Neutrophil (primary cell): ENCODE data around the gene S100A1.

Experiments used
- H3K27ac ChIP-seq: fragments of 200-600 bp; sonication (generic); 2 replicates; pipeline ENCODE4 v1.5.1; 2016; ENCODE audit warnings: mild to moderate bottlenecking, moderate library complexity
- H3K27me3 ChIP-seq: fragments of 200-600 bp; sonication (generic); 2 replicates; pipeline ENCODE4 v1.6.0; 2016; ENCODE audit warnings: mild to moderate bottlenecking
- H3K36me3 ChIP-seq: fragments of 200-600 bp; sonication (generic); 2 replicates; pipeline ENCODE4 v1.5.1; 2017
- H3K4me1 ChIP-seq, 2 experiments: fragments of 200-600 bp in 1 of 2; sonication (generic) in 1 of 2; 1 replicate in 1 of 2; 2 replicates in 1 of 2; pipeline versions ENCODE4 v1.5.1 to v1.6.1; 2013 to 2016; ENCODE audit warnings: low read depth in 1 of 2, low read length in 1 of 2, mild to moderate bottlenecking in 1 of 2, moderate library complexity in 1 of 2; ENCODE audit not compliant: control insufficient read depth in 1 of 2, insufficient read depth in 1 of 2
- H3K4me3 ChIP-seq, 2 experiments: fragments of 200-600 bp in 1 of 2; sonication (generic) in 1 of 2; 1 replicate in 1 of 2; 2 replicates in 1 of 2; pipeline ENCODE4 v1.5.1; 2013 to 2016; ENCODE audit warnings: low read depth in 1 of 2, low read length in 1 of 2, mild to moderate bottlenecking in 1 of 2, moderate library complexity in 1 of 2
- H3K9me3 ChIP-seq: fragments of 200-600 bp; sonication (generic); 2 replicates; pipeline ENCODE4 v1.5.1; 2016
- TF ChIP-seq, protein P1 (sequence below): fragments of 200-600 bp; sonication (generic); IDR thresholded peaks from 2 replicates; pipeline ENCODE4 v1.5.1; 2016; ENCODE audit warnings: antibody characterized with exemption

S100A1 gene

DNA sequence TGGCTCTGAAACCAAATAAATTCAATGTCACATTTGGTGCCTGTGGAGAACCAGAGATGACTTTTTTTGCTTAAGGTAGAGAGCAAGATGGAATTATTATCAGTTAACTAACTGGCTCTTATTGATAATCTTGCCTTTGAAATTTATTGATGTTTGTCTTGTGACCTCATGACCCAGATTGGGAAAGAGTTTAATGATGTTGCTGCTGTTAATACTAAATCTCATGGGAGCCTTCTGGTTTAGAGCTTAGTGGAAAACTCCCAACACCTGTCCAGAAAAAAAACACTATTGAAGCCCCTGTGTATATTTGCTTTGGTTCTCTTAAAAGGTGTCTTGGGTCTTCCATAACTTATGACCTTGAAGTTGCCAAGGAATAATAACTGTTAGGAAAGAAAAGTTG, 15.6 kb downstream of the S100A1 start:
- TF ChIP-seq, protein P1, sequence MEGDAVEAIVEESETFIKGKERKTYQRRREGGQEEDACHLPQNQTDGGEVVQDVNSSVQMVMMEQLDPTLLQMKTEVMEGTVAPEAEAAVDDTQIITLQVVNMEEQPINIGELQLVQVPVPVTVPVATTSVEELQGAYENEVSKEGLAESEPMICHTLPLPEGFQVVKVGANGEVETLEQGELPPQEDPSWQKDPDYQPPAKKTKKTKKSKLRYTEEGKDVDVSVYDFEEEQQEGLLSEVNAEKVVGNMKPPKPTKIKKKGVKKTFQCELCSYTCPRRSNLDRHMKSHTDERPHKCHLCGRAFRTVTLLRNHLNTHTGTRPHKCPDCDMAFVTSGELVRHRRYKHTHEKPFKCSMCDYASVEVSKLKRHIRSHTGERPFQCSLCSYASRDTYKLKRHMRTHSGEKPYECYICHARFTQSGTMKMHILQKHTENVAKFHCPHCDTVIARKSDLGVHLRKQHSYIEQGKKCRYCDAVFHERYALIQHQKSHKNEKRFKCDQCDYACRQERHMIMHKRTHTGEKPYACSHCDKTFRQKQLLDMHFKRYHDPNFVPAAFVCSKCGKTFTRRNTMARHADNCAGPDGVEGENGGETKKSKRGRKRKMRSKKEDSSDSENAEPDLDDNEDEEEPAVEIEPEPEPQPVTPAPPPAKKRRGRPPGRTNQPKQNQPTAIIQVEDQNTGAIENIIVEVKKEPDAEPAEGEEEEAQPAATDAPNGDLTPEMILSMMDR: no peak
- Histone ChIP-seq H3K4me3 (no peak overlapping the region), H3K36me3 (peaks cover 73% of the 10 kb centered on the region), H3K9me3 (no peaks in the 10 kb centered on the region), H3K27ac (peak overlapping the region; percentile 2), H3K27me3 (no peaks in the 10 kb centered on the region), H3K4me1 (peaks cover 13 to 18% of the 10 kb centered on the region in 2 experiments)

DNA sequence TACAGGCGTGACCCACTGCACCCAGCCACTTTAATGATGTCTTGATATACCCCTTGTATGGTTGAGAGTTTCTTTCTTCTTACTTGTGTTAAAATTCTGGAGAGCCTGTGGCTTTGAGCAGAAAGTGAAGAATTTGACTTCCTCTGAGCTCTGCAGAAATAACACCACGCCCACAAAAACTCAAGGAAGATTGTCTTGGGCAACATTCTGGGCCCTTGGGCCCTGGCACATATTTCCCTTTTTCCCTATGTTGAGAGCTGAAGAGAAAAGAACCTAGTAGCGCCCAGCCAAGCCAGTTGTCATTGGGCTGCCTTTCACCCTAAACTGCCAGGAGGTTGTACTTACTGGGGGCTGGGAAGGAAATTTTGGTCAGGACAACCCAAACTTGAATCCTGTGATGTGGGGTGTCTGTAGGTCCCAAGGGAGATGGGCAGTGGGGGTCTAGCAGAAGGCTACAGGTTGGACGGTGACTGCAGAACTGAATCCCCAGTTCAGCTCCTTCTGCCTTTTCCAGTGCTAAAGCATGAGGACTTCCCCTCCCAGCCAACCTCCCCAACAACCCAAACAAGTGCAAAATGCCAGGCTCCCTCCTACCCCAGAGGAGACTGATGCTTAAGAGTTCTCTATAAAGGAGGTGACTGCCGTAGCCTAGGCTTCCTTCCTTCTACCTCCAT, 18.6 kb downstream of the S100A1 start:
- peak overlapping the region; percentile 62 for H3K27ac ChIP-seq

DNA sequence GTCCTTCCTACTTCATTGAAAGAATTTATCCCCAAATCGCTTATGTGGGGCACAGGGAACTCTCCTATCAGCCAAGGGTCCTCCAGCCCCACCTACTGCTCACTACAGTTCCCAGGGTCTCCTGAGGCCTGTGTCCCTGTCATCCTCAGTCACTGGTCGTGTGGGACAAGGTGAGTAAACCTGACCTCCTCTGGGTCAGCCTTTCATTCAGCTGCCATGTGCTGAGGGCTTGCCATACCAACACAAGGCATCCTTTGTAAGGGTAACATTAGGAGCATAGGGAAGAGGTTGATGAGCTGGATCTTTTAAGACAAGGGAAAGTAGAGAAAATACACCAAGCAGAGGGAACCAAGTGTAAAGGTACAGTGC, 19.1 kb downstream of the S100A1 start:
- TF ChIP-seq, protein P1: no peak
- peaks cover 37% of the 10 kb centered on the region for H3K36me3 ChIP-seq

More for the DNA sequence above, 18.6 kb downstream of the S100A1 start:
- no peak overlapping the region for H3K4me3 ChIP-seq
- TF ChIP-seq, protein P1: no peak
- no peaks in the 10 kb centered on the region for H3K27me3 ChIP-seq
- no peaks in the 10 kb centered on the region for H3K9me3 ChIP-seq
- H3K36me3 ChIP-seq: peaks cover 43% of the 10 kb centered on the region
- H3K4me1 ChIP-seq: peaks cover 13 to 18% of the 10 kb centered on the region in 2 experiments

DNA sequence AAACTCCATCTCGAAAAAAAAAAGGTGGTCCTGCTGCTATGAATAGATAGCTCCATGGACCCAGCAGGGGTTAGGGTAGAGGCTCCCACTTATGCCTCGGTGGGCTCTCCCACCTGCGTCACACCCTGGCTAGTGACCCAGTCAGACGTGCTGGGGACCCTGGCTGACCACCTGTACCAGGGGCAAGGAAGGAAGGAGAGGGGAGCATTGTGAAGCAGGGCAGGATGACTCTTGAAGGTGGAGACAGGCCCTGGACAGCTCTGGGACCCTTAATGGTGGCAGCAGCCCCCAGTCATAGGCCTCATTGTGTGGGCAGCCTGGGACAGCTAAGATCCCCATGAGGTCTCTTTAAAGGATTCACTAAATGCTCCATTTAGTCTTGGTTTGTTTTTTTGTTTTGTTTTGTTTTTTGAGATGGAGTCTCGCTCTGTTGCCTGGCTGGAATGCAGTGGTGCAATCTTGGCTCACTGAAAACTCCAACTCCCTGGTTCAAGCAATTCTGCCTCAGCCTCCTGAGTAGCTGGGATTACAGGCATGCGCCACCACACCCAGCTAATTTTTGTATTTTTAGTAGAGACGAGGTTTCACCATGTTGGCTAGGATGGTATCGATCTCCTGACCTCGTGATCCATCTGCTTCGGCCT, 19.9 kb downstream of the S100A1 start:
- H3K36me3 ChIP-seq: peaks cover 30% of the 10 kb centered on the region
- TF ChIP-seq, protein P1: no peak
- no peaks in the 10 kb centered on the region for H3K27me3 ChIP-seq
- no peaks in the 10 kb centered on the region for H3K9me3 ChIP-seq
- H3K4me3 ChIP-seq: no peak overlapping the region
- peaks cover 20 to 25% of the 10 kb centered on the region in 2 experiments for H3K4me1 ChIP-seq
- H3K27ac ChIP-seq: no peak overlapping the region

More for the DNA sequence above, 19.1 kb downstream of the S100A1 start:
- Histone ChIP-seq H3K27me3 (no peaks in the 10 kb centered on the region), H3K9me3 (no peaks in the 10 kb centered on the region), H3K4me3 (no peak overlapping the region), H3K4me1 (peaks cover 13 to 18% of the 10 kb centered on the region in 2 experiments), H3K27ac (peak overlapping the region; percentile 62)

DNA sequence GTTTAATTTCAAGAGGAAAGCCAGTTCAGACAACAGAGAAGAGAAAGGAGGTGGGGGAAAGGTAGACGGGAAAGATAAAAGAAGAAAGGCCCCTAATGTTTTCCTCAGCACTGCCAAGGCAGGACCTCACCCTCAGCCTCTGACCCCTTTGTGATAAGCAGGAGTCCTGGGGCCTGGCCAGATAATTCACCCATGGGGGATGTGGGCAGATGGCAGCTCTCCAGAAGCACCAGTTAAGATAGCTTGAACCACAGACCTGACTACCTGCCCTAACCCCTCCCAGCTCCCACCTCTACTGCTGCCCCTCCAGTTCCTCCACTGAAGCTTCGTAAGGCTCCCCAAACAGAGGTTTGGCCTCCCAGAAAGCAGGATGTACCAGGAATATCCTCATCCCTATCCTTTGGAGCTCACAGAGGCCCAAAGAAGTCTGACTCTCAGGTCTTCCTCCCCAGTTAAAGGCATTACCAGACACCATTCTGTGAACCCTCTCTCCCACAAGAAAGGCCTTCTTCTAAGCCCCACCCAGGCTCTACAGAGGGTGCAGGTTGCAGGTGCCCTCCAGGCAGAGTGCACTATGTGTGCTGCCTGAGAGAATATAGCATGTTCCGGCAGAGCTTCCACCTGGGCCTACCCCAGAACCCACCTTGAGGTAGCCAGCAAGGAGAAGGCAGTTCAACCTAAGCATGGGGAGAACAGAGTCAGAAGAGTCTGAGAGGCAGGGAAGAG, 21.1 kb downstream of the S100A1 start:
- Histone ChIP-seq H3K4me3 (no peak overlapping the region), H3K27me3 (no peaks in the 10 kb centered on the region)

More for the DNA sequence above, 21.1 kb downstream of the S100A1 start:
- H3K36me3 ChIP-seq: peaks cover 18% of the 10 kb centered on the region
- no peak overlapping the region for H3K27ac ChIP-seq
- H3K9me3 ChIP-seq: no peaks in the 10 kb centered on the region
- TF ChIP-seq, protein P1: no peak
- peaks cover 24 to 27% of the 10 kb centered on the region in 2 experiments for H3K4me1 ChIP-seq
